HG02642 (cell line): ENCODE results near the gene CNKSR3.
"Not testable (repeated sequence)": the region's sequence is repeated elsewhere in the genome, so short reads cannot be mapped to it uniquely, and the experiment has no call there.

Source experiments
- ATAC-seq: cut with Tn5 transposase; IDR thresholded peaks from one replicate; pipeline ENCODE4 v1.9.1; 2021; ENCODE audit warnings: mild to moderate bottlenecking; ENCODE audit not compliant: unreplicated experiment, poor library complexity

Gene CNKSR3

DNA sequence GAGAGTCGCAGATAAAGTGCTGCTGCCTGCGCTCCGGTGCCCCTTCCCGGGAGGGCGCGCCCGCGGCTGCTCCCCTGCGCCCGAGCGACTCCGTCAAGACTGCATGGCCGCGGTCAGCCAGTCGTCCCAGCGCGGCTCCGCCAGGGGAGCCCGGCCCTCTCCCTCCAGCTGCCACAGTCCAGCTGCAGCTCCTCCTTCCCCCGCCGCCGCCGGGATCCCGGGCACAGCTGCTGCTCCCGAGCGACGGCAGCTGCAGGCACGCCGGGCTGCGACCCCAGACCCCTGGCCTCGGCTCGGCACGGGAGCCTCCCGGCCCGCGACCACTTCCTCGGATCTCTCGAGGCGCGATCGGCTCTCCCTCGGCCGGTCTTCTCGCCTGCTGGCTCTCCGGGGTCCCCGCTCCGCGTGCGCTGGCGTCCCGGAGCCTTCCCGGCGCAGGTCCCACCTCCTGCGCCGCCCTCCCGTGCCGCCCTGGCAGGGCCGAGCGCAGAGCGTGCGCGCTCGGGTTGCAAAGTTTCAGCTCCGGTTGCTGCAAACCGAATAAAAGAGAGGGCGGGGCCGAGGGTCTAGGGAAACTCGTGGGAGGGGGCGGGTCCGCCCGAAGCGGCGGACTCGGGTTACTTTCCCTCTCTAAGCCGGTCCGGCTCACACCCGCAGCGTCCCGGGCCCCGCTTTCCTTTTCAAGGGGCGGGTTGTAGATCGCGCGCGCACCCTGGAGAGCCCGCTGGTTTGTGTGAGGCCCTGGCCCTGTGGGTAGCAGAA lies at the start of gene CNKSR3:
Gene CNKSR3, minus strand, starts transcription at position 542 of the 762 bp plus-strand sequence. CDS start 571 bp downstream, outside the sequence.
- peak; percentile 83 for ATAC-seq

DNA sequence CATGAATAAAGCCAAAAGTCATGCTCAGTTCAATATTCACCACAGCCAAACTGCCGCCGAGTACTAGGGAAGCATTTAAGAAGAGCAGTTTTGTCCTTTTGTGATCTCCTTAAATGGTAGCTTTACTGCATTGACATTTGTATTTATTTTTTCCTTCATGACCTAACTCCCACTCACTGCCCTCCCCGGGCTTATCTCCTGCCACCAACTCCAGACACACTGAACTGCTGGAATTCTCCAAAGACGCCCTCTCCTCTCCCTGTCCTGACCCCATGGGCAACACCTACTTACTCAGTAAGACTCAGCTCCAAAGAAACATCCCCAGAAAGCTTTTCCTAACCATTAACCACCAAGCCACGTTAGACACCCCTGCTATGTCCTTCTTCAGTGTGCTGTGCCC lies 48.5 kb upstream of the CNKSR3 start:
- no peak for ATAC-seq

GRCh38 chr6:154558513-154558912 lies 48.0 kb upstream of the CNKSR3 start:
- ATAC-seq: no peak

- ATAC-seq: no peak
Measured at GRCh38 chr6:154555073-154555677, 44.7 kb upstream of the CNKSR3 start.

DNA sequence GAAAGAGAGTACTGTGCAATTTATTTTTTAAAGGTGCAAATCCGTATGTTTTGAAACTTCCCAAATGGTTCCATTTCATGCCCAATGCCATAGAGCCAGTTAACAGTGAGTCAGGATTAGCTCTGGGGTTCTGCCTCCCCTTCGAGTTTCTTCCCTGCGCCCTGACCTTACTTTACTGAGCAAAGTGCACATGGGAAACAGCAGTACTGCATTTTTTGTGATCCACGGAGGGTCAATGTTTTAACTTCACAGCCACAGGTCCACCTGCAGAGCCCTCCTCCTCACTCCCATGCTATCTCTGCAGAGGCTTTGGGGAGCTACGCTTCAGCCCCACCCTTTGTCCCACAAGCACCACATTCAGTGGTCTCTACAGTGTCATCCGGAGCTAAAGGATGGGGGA lies 44.0 kb upstream of the CNKSR3 start:
- ATAC-seq: no peak

- no peak for ATAC-seq
Measured at GRCh38 chr6:154550779-154551178, 40.3 kb upstream of the CNKSR3 start.

DNA sequence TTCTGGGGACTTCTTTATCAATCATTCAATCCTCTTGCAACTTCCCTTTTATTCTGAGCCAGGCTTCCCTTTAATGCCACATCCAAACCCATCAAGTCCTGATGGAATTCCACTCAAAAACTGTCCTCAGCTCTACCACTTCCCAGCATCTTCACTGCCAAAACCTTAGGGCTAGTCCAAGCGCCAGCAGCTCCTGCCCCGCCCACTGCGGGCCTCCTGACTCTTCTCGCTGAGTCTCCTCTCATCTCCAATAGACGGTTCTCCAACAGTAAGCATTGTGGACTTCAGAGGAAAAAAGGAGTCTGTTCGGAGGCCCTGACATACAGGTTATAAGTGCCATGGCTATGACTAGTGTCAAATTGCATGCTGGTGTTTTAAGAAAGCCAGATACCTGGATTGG lies 38.7 kb upstream of the CNKSR3 start:
- ATAC-seq: no peak

- ATAC-seq: no peak
Measured at GRCh38 chr6:154548130-154548830, 37.8 kb upstream of the CNKSR3 start.

DNA sequence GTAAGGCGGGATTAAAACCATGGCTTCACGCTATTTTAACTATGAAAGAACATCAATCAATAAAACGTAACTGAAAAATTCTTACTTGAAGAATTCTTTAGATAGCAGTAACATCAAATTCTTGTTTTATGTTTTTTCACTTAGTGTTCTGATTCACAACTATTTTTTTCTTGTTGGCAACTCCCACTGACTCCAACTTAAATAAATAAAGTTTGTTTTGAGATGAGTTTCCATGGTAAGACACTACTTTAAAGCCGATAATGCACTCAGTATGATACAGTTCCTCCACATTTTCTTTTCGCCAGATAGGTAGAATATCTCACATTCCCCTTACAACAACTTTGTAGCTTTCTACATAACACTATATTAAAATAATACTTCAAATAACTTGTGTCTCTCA lies 33.1 kb upstream of the CNKSR3 start:
- ATAC-seq: no peak

DNA sequence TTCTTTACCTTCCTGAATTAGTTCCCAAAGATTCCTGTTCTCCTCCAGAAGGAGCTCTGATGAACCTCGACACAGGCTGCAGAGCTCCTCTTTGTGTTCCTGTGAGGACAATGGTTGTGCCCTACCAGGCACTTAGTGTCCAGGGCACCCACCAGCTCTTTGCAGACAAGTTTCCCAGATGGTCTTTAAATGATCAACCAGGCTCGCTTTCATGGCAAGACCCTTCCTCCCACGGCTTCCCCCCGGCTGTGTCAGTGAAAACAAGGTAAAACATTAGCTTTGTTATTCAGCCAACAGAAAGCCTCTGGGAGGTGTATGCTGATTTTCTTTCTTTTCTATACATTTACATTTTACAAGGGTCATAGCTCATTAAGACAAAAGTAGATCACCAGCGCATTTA lies 32.3 kb upstream of the CNKSR3 start:
- ATAC-seq: no peak

- not testable (repeated sequence) for ATAC-seq
Measured at GRCh38 chr6:154541837-154542236, 31.4 kb upstream of the CNKSR3 start.

DNA sequence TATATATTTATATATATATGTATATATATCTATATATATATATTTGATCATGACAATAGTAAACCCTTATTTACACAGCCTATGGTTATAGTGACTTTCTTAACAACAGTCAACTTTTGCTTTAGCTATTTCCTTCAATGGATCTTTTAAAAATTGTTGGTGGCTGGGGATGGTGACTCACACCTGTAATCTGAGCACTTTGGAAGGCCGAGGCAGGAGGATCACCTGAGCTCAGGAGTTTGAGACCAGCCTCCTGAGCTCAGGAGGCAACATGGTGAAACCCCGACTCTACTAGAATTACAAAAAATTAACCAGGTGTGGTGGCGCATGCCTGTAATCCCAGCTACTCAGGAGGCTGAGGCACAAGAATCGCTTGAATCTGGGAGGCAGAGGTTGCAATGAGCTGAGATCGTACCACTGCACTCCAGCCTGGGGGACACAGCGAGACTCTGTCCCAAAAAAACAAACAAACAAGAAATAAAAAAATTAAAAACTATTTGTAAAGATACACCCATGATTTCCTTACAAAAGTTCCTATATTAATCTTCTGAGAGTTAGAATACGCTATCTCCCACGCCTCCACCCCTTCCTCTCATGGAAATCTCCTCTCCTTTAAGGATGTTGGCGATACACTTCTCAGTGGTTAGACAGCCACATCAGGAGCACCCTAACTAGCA lies 29.2 kb upstream of the CNKSR3 start:
- ATAC-seq: no peak

DNA sequence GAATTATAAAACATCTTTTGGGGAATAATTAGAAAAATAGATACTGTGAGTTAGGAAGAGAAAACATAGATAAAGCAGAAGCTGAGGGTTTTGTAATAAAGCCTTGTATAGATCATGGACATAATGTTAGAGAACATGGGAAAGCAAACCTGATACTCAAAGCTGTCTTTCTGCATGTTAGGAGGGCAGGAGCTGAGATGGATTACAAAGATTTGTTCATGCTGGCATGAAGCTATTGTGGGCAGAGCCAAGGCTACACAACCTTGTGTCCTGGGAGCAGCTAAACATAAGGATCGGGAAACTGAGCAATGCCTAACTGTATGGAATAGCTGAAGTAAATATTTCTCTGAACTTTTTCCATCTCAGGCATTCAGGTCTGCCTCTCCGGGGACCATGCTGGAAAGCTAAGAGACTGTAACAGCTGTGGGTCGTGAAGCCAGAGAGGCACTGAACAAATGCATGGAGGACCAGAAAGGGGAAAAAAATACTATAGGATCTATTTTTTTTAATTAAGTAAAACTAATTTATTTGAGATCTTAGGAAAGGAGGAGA lies 28.2 kb upstream of the CNKSR3 start:
- ATAC-seq: no peak

- ATAC-seq: no peak
Measured at GRCh38 chr6:154537511-154538325, 27.2 kb upstream of the CNKSR3 start.

DNA sequence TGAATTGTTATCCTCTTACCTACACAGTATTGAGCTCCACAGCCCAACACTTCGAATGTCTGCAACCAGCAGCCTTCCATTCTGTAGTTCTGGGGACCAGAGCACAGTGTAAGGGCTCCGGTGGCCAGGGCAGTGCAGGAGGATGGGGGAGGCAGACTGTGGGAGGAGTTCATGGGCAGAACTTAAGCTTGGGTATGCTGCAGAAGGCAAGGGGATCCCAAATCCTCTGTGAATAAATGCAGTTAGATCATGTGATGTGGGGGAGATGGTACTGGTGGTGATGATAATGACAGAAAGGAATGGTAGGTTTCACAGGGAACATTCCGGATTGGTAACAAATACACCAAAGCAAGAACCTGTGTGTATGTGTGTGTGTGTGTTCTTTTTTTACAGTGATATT lies 26.5 kb upstream of the CNKSR3 start:
- no peak for ATAC-seq

DNA sequence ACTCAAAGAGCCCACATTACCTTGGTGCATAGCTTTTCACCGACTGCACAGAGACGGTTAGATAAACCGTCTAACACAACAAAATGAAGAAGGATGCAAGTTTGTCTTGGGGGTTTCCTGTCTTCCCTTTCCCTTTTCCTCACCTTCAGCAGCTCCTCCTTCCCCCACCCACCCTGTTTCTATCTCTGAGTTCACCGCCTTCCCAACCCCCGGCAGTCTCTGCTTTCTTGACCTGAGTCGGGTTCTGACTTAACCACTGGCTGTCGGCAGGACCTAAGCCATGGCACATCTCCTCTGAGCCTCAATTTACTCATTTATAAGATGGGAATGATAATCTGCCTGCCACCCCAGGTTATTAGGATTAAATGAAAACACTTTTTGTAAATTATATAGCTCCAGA lies 25.8 kb upstream of the CNKSR3 start:
- ATAC-seq: no peak

DNA sequence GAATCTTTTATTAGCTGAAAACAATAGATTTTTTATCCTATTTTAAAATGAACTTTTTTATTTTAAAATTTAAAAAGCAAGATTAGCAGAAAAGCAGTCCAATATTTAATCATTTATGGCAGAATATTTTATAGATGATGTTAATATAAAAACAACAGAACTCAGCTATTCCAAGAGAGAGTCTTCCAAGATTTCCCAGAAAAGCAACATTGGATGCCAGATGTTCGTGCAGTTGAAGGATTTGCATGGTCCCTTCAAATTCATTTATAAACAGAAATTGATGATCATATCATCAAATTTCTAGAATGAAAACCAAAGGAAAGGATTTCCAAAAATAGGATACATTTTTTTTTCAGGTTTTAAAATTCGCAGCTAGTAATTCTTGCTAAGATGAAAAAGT lies 25.4 kb upstream of the CNKSR3 start:
- no peak for ATAC-seq

DNA sequence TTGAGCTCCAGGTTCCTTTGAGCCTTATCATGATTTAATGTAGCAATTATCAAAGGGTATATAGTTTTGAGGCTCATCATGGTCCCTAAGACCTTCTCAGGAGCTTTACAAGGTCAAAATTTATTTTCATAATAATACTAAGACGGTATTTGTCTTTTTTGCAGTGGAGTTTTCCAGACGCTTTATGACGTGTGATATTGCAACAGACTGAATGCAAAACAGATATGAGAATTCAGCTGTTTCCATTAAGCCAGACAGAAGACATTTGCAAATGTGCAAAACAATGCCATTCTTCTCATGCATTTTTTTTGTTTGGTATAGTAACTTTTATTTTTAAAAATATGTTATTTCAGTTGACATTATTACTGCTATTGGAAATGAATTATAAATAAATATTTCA lies 24.7 kb upstream of the CNKSR3 start:
- no peak for ATAC-seq

- ATAC-seq: no peak
Measured at GRCh38 chr6:154534531-154534930, 24.0 kb upstream of the CNKSR3 start.

- ATAC-seq: no peak
Measured at GRCh38 chr6:154532426-154532825, 21.9 kb upstream of the CNKSR3 start.
